ENCODE results near the gene SLC22A15.
A peak's percentile ranks its signal among the peaks of the same experiment; 100 is the strongest.
"Not testable (repeated sequence)": the region's sequence is repeated elsewhere in the genome, so short reads cannot be mapped to it uniquely, and the experiment has no call there.

SLC22A15 gene

DNA sequence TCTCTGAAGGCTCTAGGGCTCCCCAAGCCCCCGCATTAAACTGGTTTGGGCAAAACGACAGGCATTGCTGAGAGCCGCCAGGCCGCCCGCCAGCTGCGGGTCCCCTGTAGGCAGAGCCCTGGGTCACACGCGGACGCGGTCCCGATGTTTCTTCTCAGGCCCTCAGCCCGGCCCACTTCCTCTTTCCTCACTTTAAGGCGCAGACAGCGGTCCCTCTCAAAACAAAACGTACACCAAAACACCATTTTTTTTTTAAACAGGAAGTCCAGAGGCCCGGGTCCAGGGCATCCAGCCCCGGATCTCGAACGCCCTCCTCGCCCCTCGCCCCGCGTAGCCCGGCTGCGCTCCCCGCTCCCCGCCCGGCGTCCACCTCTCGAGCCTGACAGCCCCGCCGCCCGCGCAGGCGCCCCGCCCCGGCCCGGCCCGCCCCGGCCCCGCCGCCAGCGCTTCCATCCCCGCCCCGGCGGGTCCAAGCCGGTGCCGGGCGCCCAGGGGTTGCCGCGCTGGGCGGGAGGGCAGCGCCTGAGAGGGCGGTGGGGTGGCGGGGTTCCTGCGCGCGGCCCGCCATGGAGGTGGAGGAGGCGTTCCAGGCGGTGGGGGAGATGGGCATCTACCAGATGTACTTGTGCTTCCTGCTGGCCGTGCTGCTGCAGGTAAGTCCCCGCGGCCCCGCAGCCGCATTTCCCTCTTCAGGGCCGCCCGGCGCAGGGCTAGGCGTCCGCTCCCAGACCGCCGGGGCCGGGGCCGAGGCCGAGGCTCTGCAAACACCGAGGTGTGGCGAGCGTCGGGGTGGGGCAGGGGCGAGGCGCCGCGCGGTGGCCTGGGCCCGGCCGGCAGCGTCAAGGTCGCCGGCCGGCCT, at the start of gene SLC22A15:
Gene SLC22A15 (plus strand): TSS at position 452 of the 859 bp plus-strand sequence. CDS start 115 bp downstream, at position 567.
- DNase-seq: peak in 39 of 56 donors; percentile 24 to 80 (median 62)

DNA sequence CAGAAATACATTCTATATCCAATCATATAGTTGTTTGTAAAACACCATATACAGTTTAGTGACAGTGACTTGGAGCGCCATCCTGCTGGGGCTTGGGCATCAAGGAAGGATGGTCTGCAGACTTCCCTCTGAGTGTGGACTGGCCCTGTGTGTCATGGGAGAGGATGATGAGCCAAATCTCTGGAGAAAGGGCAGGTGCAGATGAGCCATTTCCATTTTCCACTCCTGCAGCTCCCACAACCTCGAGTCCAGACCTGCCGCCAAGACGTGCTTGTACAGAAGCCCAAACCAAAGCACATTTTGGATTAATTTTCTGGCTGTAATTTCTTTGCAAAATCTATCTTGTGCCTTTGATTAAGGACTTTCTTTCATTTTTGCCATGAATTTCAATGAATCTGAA, 48.3 kb upstream of the SLC22A15 start:
- DNase-seq: no peak

- DNase-seq: no peak
Measured at GRCh38 chr1:115929881-115930280, 46.4 kb upstream of the SLC22A15 start.

GRCh38 chr1:115933625-115934024, 42.7 kb upstream of the SLC22A15 start:
- no peak for DNase-seq

GRCh38 chr1:115939455-115939854, 36.9 kb upstream of the SLC22A15 start:
- DNase-seq: no peak

GRCh38 chr1:115946116-115946515, 30.2 kb upstream of the SLC22A15 start:
- DNase-seq: peak in 2 of 56 donors; percentile 4 to 30

GRCh38 chr1:115949156-115949555, 27.2 kb upstream of the SLC22A15 start:
- no peak for DNase-seq

- DNase-seq: no peak
Measured at GRCh38 chr1:115951560-115951959, 24.8 kb upstream of the SLC22A15 start.

GRCh38 chr1:115952547-115952946, 23.8 kb upstream of the SLC22A15 start:
- no peak for DNase-seq

DNA sequence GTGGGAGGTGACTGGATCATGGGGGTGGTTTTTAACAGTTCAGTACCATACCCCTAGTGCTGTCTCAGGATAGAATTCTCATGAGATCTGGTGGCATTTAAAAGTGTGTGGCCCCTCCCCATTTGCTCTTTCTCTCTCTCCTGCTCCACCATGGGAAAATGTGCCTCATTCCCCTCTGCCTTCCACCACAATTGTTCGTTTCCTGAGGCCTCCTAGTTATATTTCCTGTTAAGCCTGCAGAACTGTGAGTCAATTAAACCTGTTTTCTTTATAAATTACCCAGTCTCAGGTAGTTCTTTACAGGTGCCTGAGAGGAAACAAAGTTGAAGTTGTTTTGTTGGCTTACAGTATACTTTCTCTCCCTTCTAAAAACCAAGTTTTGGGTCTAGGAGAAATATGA, 23.1 kb upstream of the SLC22A15 start:
- DNase-seq: no peak

DNA sequence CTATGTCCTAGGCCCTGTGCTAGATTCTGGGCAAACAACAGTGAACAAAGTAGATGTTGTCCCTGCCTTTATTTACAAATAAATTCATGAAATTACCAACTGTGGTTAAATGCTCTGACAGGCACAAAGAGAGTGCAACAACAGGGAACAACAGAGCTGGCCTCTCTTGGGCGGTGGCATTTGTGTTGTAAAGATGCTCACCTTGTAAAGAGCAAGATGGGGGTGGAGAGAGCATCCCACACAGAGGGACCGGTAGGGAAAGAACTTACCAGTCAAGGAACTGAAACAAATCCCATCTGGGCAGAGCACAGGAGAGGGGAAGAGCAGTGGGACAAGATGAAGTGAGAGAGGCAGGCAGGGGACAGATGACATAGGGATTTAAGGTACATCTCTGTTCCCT, 21.6 kb upstream of the SLC22A15 start:
- DNase-seq: no peak

DNA sequence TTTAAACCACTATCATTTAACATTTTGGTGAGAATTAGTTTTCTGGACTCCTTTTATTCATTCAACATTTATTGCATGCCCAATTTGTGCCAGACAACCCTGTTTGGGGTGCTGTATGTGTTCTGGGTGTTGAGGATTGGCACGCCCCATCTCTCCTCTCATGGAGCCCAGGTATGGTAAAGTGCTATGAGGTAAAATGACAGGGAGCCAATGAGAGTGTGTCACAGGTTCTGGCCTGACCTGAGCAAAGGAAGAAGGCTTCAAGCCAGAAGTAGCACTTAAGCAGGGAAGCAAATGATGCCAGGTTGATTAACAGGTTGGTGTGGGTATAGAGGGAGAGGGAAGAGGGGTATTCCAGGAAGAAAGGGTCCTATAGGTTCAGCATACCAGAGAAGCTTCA, 21.1 kb upstream of the SLC22A15 start:
- DNase-seq: no peak

GRCh38 chr1:115958866-115959265, 17.4 kb upstream of the SLC22A15 start:
- DNase-seq: no peak

GRCh38 chr1:115969509-115969908, 6.8 kb upstream of the SLC22A15 start:
- DNase-seq: peak in 5 of 56 donors; percentile 9 to 35 (median 23)

DNA sequence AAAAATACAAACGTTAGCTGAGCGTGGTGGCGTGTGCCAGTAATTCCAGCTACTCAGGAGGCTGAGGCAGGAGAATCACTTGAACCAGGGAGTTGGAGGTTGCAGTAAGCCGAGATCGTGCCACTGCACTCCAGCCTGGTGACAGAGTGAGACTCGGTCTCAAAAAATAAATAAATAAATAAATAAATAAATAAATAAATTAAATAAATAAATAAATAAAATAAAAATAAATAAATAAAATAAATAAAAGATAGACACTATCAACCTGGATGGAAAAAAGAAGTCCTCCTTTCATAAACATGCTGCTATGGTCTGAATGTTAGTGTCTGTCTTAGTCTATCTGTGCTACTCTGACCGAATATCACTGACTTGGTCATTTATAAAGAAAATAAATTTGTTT, 4.5 kb upstream of the SLC22A15 start:
- not testable (repeated sequence) for DNase-seq

DNA sequence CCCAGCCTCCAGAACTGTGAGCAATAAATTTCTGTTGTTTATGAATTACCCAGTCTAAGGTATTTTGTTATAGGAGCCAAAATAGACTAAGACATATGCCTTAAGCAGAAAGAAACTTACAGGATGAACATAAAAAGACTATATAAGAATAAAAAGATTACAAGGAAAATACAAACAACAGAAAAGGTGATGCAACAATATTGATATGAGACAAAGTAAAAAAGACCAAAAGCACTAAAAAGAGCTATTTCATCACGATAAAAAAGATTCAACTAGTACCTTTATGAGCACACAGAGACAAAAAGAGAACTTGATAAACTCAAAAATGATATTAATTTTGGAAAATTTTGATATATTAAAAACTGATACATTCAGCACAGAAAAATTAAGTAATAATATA, 3.2 kb upstream of the SLC22A15 start:
- DNase-seq: no peak

GRCh38 chr1:115975569-115976061, 698 bp upstream of the SLC22A15 start:
- DNase-seq: no peak

GRCh38 chr1:115976921-115977498, 697 bp downstream of the SLC22A15 start:
- DNase-seq: peak in 29 of 56 donors; percentile 17 to 67 (median 44)

GRCh38 chr1:115977499-115978258, 1.4 kb downstream of the SLC22A15 start:
- DNase-seq: peak in 7 of 56 donors; percentile 14 to 62 (median 45)

GRCh38 chr1:115978292-115978941, 2.1 kb downstream of the SLC22A15 start:
- peak in 3 of 56 donors; percentile 15 to 29 (median 27) for DNase-seq

DNA sequence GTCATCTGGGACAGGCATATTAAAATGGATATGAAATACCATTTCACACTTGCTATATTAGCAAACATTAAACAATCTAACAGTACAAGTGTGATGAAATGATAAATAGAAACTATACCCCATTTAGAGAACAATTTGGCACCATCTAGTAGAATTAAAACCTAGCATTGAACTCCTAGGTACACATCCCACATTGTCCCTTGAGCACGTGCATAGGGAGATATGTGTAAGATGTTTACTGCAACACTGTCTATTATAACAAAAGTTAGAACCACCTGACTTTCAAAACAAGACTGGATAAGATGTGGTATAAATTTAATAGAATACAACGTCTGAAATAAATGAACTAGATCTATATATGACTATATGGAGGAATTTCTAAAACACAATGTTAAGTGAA, 3.8 kb downstream of the SLC22A15 start:
- DNase-seq: no peak

Measured in amygdala (tissue), 56 donors.